Activated CD4-positive, alpha-beta T cell treated with anti-CD3 and anti-CD28 coated beads for 48 hours (primary cell): ENCODE results near the gene EPB41L5.
"Not testable (repeated sequence)": the region's sequence is repeated elsewhere in the genome, so short reads cannot be mapped to it uniquely, and the experiment has no call there.

ENCODE experiments used
- DNase-seq: peaks from one replicate; pipeline ENCODE4 v3.0.0-alpha.2; 2020

The EPB41L5 gene

GRCh38 chr2:120012771-120013596 lies at the start of gene EPB41L5:
Gene EPB41L5, plus strand, starts transcription at chr2:120013077. Its CDS starts 6,008 bp downstream, at chr2:120019085.
- peak; percentile 86 for DNase-seq

- no peak for DNase-seq
Observed at GRCh38 chr2:119981896-119982295, 31.0 kb upstream of the EPB41L5 start.

DNA sequence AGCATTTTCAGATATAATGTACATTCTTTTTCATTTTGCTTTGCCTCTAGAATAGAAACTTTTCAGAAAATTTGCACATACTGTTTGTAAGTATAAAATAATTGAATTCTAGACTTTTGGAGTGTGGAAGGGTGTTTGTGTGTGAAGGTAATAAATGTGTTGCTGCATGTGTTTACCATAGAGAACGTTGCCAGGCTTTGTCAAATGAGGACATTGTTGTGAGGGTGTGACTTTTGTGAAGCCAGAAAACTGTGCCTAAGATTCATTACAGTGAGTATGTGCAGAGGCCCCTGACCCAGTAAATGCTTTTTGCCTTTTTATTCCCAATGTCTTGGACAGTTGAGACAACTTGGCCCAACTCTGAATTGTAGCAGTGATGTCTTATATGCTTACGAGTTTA lies 30.4 kb upstream of the EPB41L5 start:
- no peak for DNase-seq

DNA sequence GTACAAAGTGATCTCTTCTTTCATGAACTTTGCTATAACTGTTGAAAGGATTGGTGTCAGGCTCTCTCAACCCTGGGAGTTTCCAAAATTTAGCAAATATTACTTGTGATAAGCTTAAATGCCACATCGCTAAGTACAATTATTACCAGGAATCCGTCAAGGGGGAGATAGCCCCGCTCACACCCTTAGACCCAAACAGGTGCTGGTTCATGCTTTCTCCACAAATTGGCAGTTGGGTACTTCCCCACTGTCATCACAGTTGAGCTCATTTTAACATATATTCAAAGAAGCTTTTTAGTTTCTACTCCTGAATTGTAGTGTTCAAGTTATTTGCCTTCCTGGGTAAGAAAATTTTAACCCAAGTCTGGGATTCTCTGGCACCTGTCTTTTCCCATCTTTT lies 29.8 kb upstream of the EPB41L5 start:
- no peak for DNase-seq

DNA sequence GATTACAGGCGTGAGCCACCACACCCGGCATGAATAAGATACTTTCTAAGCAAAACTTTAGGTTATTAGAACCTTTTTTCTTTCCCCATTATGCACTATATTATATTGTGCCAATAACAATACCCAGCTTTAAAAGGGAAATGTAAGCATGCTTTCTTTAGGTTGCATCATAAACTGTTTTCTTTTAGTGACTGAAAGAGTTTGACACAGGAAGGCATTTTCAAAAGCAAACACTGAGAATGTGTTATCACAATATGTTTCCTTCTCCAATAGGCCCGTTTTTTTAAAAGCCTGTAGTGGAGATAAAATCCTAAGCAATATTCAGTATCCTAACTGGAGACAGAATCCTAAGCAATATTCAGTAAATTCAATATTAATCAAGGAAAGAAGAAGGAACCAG lies 16.7 kb upstream of the EPB41L5 start:
- no peak for DNase-seq

- not testable (repeated sequence) for DNase-seq
Observed at GRCh38 chr2:119996896-119997891, 15.7 kb upstream of the EPB41L5 start.

DNA sequence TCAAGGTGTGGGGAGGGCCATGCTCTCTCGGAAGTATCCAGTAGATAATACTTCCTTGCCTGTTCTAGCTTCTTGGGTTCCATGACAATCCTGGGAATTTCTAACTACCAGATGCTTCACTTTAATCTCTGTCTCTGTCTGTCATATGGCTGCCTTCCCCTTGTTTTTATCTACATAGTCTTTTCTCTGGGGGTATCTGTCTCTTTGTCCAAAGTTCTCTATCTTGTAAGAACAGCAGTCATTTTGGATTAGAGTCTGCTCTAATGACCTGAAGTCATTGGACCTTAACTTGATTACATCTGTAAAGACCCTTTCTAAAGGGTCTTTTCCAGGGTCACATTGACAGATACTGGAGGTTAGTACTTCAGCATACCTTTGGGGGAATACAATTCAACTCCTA lies 11.4 kb upstream of the EPB41L5 start:
- no peak for DNase-seq

- no peak for DNase-seq
Observed at GRCh38 chr2:120004254-120004653, 8.6 kb upstream of the EPB41L5 start.

GRCh38 chr2:120005834-120006521 lies 6.9 kb upstream of the EPB41L5 start:
- DNase-seq, result no peak

DNA sequence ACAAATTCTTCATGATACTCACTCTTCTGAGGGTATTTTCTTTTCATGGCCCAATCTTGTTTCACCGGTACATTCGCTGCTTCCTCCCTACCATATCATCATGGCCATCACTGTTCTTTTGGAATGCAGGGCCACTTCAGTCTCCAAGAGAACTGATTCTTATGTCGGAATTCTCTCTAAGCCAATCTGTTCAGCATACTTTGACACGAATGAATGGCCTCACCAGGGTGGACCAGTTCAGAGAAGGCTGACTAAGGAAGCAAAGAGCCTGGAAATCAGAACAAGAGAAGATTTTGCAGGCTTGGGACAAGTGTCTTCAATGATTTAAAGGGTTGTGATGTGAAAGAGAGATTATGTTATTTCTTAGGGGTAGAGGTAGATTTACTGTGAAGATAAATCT lies 5.0 kb upstream of the EPB41L5 start:
- DNase-seq, result no peak

DNA sequence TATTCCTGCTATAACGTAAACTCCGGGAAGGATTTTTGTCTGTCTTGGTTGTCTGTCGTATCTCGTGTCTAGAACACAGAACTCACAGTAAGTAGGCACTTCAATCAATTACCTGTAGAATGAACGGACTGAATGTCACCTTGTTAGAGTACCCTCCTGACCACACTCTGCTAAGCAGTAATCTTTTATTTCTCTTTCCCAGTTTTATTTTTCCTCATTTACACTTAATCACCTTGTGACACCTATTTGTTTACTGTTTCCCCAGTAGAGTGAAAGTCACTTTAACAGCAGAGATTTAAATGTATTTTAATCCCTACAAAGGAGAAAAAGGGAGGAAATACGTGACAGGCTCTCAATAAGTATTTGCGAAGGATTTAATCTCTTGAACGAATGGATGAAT lies 514 bp upstream of the EPB41L5 start:
- DNase-seq, result no peak

- DNase-seq, result no peak
Observed at GRCh38 chr2:120013597-120014223, 833 bp downstream of the EPB41L5 start.

DNA sequence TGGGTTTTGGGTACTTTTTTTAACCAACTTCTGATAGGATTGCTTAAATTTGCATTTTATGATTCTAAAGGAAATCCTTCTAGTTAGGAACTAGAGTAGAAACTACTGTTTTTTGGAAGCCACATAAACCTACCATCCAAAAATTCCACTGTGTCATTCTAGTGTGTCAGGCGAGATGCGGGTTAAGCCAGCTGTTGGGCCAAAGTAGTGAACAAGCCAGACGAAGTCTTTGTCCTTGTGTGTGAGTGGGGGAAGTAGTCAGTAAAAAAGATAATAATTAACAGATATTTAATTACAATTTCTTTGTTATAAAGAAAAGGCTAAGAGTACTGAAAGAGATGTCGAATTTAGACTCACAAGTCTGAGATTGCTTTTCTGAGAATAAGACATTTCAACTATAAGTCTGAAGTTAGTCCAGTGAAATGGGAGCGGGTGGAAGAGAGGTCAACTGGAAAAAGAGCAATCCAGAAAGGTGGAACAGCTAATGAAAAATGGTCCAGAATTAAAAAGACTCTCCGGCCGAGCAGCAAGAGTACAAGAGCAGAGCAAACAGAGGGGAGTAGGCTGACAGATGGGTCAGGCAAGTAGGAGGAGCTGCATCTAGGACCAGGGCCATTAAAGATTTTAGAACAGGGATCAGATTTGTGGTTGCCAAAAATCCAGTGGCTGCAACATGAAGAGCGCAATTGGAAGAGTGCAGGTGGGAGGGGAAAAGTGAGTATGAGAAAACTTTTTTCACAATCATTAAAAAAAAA lies 1.5 kb downstream of the EPB41L5 start:
- DNase-seq, result no peak

DNA sequence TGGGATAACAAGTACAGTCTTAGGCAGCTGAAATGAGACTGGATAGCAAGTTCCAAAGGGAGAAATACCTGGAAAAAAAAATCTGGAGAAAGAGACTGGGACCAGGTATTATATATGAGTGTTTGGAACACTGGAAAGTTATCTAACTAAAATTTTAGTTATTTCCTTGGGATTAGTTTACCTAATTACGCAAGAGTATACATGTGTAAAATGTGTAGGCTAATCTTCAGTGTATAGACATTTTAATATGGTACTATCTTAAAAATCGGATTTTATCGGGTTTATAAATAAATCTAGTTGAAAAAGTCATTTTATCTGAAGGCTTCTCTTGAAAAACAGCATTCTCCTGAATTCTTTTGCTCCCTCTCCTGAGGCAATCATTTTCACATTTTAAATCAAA lies 3.9 kb downstream of the EPB41L5 start:
- no peak for DNase-seq

GRCh38 chr2:120017201-120017600 lies 4.3 kb downstream of the EPB41L5 start:
- DNase-seq, result no peak

DNA sequence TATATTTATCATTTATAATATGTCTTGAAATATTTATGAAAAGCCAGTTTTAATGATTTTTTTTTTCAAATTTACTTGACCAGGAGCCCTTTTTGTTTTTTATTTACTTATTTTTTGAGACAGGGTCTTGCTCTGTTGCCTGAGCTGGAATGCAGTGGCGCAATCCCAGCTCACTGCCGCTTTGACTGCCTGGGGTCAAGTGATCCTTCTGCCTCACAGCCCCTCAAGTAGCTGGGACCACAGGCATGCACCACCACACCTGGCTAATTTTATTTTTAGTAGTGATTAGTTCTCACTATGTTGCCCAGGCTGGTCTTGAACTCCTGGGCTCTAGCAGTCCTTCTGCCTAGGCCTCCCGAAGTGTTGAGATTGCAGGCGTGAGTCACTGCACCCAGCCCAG lies 5.7 kb downstream of the EPB41L5 start:
- no peak for DNase-seq

DNA sequence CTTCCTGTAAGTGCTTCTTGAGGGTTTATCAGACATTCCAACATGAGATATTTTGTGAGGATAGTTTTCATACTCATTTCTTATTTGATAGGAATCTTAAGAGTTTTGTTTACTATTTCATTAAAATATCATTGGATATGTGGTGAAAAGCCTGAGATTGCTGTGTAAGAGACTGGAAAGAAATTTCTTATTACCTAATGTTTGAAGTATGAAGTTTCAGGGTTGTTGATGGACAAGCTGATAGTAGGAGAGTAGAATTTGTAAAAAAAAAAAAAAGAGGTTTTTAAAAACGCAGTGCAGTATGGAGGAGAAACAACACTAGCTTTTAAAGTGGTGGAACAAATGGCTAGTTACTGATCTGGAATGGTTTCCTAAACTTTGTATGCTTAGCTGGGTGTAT lies 7.7 kb downstream of the EPB41L5 start:
- DNase-seq, result no peak

GRCh38 chr2:120022505-120022904 lies 9.6 kb downstream of the EPB41L5 start:
- DNase-seq, result not testable (repeated sequence)

GRCh38 chr2:120026890-120027289 lies 14.0 kb downstream of the EPB41L5 start:
- no peak for DNase-seq

DNA sequence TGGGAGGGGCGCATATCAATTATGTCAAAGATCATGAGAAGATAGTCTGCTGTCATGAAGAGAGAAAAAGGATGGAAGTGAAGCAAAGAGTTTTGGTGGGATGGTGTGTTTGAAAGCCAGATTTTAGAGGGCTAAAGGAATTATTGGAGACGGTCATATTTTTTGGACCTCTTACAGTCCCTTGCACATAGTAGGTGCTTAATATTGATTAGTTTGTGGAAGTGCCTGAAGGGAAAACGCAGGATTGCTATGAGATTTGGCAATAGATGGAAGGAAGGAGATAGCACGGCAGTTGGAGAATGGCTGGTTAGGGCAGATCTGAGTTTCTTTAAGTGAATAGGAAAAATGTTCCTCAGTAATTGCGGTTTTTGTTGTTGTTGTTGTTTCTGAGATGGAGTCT lies 15.9 kb downstream of the EPB41L5 start:
- no peak for DNase-seq

- DNase-seq, result no peak
Observed at GRCh38 chr2:120029672-120030640, 17.1 kb downstream of the EPB41L5 start.
